ENCODE measurements around the gene SLC25A1. TPM values are rescaled to one million over a fixed set of nuclear protein-coding genes. Genes with fewer than 3 reads are reported as not detected.

Gene SLC25A1
- total RNA-seq, 1 experiment from 2014 or later = 81.6 TPM

DNA sequence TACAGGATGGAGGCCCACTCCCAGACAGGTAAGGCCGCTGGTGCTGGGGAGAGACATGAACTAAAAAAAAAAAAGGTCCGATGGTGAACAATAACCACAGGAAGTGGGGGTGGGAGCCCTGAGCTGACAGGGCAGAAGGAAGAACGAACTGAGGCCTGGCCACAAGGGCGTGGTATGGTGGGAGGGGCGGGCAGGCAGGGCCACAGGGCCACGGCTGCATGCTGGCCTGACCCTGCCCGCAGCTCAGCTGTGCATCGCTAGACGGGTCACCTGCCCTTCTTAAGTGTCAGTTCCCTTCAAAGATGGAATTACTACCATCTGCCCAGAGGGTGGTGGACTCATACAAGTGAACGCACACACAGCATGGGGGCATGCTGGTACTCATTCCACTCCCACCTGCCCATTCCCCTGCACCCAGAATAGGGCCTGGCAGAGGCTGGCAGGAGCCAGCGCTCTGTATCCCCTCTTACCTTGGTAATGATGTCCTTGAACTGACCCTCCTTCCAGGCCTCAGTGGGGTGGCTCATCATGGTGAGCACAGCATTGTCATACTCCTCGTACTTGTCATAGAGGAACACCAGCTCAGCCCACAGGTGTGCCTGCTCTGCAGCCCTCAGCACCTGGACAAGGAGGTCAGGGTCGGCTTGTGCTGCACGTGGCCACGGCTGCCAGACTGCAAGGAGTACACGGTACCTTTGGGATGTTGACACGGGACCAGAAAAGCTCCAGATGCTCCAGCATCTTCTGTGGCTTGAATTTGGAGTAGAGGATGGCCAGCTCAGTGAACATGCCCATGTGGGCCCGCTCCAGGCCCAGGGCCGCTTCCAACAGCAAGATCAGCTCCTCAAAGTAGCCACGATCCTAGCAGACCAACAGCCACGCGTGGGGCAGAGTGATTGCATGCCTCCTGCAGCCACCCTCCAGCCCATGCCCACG is 17.5 kb upstream of the SLC25A1 start:
- ChIA-PET CTCF (no interaction called here), POLR2A (ENCODE audit: unreplicated experiment) (no interaction called here)
- H3K27ac ChIP-seq (ENCODE audit: low read length) = no peak overlapping the region
- H3K4me1 ChIP-seq (ENCODE audit: insufficient read depth, low read length) = no peaks in the 10 kb centered on the region
- ATAC-seq = no peak
- no peak overlapping the region for H2AFZ ChIP-seq (ENCODE audit: low read length)
- H3K9me2 ChIP-seq (replicated peaks; ENCODE audit: low read length) = no peaks in the 10 kb centered on the region
- H3K27me3 ChIP-seq (ENCODE audit: low read length) = no peaks in the 10 kb centered on the region
- TF ChIP-seq EZH2 (IDR thresholded peaks at IDR 0.05; ENCODE audit: low read length, unreplicated experiment) (no peak), EZH2phosphoT487 (IDR thresholded peaks at IDR 0.05; ENCODE audit: borderline replicate concordance, low read length) (no peak)
- TF ChIP-seq, protein P1, sequence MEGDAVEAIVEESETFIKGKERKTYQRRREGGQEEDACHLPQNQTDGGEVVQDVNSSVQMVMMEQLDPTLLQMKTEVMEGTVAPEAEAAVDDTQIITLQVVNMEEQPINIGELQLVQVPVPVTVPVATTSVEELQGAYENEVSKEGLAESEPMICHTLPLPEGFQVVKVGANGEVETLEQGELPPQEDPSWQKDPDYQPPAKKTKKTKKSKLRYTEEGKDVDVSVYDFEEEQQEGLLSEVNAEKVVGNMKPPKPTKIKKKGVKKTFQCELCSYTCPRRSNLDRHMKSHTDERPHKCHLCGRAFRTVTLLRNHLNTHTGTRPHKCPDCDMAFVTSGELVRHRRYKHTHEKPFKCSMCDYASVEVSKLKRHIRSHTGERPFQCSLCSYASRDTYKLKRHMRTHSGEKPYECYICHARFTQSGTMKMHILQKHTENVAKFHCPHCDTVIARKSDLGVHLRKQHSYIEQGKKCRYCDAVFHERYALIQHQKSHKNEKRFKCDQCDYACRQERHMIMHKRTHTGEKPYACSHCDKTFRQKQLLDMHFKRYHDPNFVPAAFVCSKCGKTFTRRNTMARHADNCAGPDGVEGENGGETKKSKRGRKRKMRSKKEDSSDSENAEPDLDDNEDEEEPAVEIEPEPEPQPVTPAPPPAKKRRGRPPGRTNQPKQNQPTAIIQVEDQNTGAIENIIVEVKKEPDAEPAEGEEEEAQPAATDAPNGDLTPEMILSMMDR (conservative IDR thresholded peaks at IDR 0.05; ENCODE audit: low read depth, low read length) = no peak
- DNase-seq = no peak
- H3K36me3 ChIP-seq (ENCODE audit: low read depth, low read length) = no peaks in the 10 kb centered on the region
- no peaks in the 10 kb centered on the region for H3K9me3 ChIP-seq (ENCODE audit: low read length)
- H3K9ac ChIP-seq (ENCODE audit: low read length) = no peak overlapping the region
- H3F3A ChIP-seq (ENCODE audit: low read length, unreplicated experiment) = no peaks in the 10 kb centered on the region
- intact Hi-C loops (cut with micrococcal nuclease) = no loop called here
- no TSS peak for BruUV-seq (replicated peaks)
- H3K4me3 ChIP-seq (ENCODE audit: low read length) = no peak overlapping the region
- no peak overlapping the region for H3K4me2 ChIP-seq (ENCODE audit: low read length)
- H3K79me2 ChIP-seq (ENCODE audit: low read length) = no peaks in the 10 kb centered on the region
- H4K20me1 ChIP-seq (ENCODE audit: low read length) = no peaks in the 10 kb centered on the region

DNA sequence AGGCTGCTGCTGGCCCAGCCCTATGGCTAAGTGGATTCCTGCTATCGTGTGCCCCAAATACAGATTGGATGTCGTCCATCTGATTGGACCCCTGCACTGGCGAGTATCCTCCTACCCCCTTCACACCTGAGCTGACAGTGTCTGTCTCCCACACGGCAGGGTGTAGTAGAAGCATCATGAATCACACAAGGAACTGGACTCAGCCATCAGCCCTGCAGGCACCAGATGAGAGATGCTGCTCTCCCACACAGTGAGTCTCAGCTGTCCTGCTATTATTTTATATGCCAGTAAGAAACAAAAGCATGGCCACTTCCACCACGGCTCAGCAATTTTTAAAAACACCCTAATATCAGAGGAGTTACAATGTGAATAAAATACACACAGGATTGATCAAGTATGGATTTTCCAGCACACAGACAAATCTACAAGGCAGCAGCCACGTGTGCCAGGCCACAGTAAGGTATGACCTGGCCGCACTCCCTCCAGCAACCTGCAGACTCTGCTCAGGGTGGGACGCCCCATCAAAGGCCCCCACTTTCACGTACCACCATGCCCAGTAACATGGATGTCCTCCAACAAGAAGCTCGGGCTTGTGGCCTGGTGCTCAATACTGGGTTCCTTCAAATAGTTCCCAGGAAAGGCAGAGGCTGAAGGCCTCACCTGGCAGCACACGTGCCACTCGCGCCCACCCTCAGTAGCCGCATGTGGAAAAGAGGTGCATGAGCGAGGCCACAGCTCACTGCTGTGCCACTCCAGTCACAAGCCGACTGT is 16.4 kb upstream of the SLC25A1 start:
- no peaks in the 10 kb centered on the region for H3K79me2 ChIP-seq (ENCODE audit: low read length)
- H3K27me3 ChIP-seq (ENCODE audit: low read length) = no peaks in the 10 kb centered on the region
- no peak overlapping the region for H3K27ac ChIP-seq (ENCODE audit: low read length)
- no peaks in the 10 kb centered on the region for H3K9me3 ChIP-seq (ENCODE audit: low read length)
- ChIA-PET CTCF (no interaction called here), POLR2A (ENCODE audit: unreplicated experiment) (no interaction called here)
- ATAC-seq (no peak), DNase-seq (no peak)
- no peaks in the 10 kb centered on the region for H3F3A ChIP-seq (ENCODE audit: low read length, unreplicated experiment)
- TF ChIP-seq, protein P1 (conservative IDR thresholded peaks at IDR 0.05; ENCODE audit: low read depth, low read length) = no peak
- TF ChIP-seq EZH2phosphoT487 (IDR thresholded peaks at IDR 0.05; ENCODE audit: borderline replicate concordance, low read length) = no peak
- H3K9ac ChIP-seq (ENCODE audit: low read length) = no peak overlapping the region
- no peaks in the 10 kb centered on the region for H3K9me2 ChIP-seq (replicated peaks; ENCODE audit: low read length)
- no peak overlapping the region for H2AFZ ChIP-seq (ENCODE audit: low read length)
- no peaks in the 10 kb centered on the region for H4K20me1 ChIP-seq (ENCODE audit: low read length)
- intact Hi-C loops (cut with micrococcal nuclease) = no loop called here
- H3K4me3 ChIP-seq (ENCODE audit: low read length) = no peak overlapping the region
- no TSS peak for BruUV-seq (replicated peaks)
- no peak overlapping the region for H3K4me2 ChIP-seq (ENCODE audit: low read length)
- H3K4me1 ChIP-seq (ENCODE audit: insufficient read depth, low read length) = no peaks in the 10 kb centered on the region
- no peaks in the 10 kb centered on the region for H3K36me3 ChIP-seq (ENCODE audit: low read depth, low read length)

GRCh38 chr22:19193879-19194278 is 15.3 kb upstream of the SLC25A1 start:
- H3K4me3 ChIP-seq (ENCODE audit: low read length) = no peak overlapping the region
- H3K27me3 ChIP-seq (ENCODE audit: low read length) = no peaks in the 10 kb centered on the region
- no peaks in the 10 kb centered on the region for H3F3A ChIP-seq (ENCODE audit: low read length, unreplicated experiment)
- H3K36me3 ChIP-seq (ENCODE audit: low read depth, low read length) = no peaks in the 10 kb centered on the region
- no peak for ATAC-seq
- no peaks in the 10 kb centered on the region for H3K79me2 ChIP-seq (ENCODE audit: low read length)
- no TSS peak for BruUV-seq (replicated peaks)
- H3K9ac ChIP-seq (ENCODE audit: low read length) = no peak overlapping the region
- H3K27ac ChIP-seq (ENCODE audit: low read length) = no peak overlapping the region
- H3K4me1 ChIP-seq (ENCODE audit: insufficient read depth, low read length) = no peaks in the 10 kb centered on the region
- ChIA-PET POLR2A (ENCODE audit: unreplicated experiment) (no interaction called here), CTCF (no interaction called here)
- intact Hi-C loops (cut with micrococcal nuclease) = no loop called here
- H3K4me2 ChIP-seq (ENCODE audit: low read length) = no peak overlapping the region
- H3K9me2 ChIP-seq (replicated peaks; ENCODE audit: low read length) = no peaks in the 10 kb centered on the region
- no peak overlapping the region for H2AFZ ChIP-seq (ENCODE audit: low read length)
- no peaks in the 10 kb centered on the region for H4K20me1 ChIP-seq (ENCODE audit: low read length)
- DNase-seq = no peak
- no peaks in the 10 kb centered on the region for H3K9me3 ChIP-seq (ENCODE audit: low read length)
- TF ChIP-seq EZH2 (IDR thresholded peaks at IDR 0.05; ENCODE audit: low read length, unreplicated experiment) (no peak), EZH2phosphoT487 (IDR thresholded peaks at IDR 0.05; ENCODE audit: borderline replicate concordance, low read length) (no peak)
- TF ChIP-seq, protein P1 (conservative IDR thresholded peaks at IDR 0.05; ENCODE audit: low read depth, low read length) = no peak
